NCI-H2196 (cell line): ENCODE results near the gene SARDH.

Source experiments
- DNase-seq: peaks from one replicate; lab custom pipeline; 2025; ENCODE audit not compliant: unreplicated experiment; lab: John Stamatoyannopoulos, UW

The SARDH gene

DNA sequence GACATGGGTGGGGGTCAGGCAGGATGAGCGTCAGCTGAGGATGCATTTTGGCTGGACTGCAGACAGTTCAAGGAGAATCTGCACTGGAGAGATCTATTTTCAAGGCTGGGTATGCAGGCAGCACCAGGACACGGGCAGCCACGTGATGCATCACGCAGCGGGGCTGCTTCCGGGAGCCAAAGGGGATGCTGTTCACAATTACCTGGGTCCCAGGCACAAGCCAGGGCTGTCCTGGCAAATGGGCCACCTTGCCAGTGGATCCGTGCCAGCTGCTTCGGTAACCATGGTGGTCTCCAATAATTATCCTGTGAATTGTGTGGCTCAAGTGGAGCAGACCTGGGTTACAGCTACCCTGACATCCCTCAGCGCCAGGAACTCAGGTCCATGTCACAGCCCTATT lies 84.5 kb downstream of the SARDH start:
- no peak for DNase-seq

DNA sequence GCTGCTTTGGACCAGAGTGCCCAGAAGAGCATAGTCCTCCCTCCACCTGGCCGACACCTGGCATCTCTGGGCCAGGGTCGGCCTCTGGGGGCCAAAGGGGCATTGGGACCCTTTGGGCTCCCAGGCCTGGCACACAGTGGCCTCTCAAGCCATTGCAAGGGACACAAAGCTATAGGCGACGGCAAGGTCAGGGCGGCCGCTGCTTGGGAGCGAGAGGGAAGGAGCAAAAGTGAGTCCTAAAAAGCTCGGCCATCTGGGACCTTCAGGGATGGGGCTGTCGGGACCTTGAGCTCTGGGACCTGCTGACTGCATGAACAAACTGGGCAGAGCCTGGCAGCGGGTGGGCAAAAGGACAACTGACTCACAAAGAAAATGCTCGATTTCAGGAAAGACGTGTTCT lies 88.1 kb downstream of the SARDH start:
- DNase-seq = no peak

DNA sequence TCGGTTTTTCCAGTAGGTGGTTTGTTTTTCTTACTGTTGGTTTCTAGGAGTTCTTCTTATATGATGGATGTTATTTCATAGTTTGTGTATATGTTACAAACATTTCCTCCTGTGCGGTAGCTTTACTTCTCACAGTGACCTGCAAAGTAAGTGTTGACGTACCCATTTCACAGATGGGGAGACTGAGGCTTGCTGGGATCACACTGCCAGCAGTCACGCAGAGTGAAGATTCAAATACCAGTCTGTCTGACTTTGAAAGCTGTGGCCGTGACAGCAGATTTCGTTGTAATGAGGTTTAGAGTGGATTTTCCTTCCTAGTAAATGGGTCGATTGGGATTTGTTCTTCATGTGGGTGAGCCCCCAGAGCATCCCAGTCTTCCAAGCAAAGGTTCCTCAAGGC lies 89.0 kb downstream of the SARDH start:
- no peak for DNase-seq

DNA sequence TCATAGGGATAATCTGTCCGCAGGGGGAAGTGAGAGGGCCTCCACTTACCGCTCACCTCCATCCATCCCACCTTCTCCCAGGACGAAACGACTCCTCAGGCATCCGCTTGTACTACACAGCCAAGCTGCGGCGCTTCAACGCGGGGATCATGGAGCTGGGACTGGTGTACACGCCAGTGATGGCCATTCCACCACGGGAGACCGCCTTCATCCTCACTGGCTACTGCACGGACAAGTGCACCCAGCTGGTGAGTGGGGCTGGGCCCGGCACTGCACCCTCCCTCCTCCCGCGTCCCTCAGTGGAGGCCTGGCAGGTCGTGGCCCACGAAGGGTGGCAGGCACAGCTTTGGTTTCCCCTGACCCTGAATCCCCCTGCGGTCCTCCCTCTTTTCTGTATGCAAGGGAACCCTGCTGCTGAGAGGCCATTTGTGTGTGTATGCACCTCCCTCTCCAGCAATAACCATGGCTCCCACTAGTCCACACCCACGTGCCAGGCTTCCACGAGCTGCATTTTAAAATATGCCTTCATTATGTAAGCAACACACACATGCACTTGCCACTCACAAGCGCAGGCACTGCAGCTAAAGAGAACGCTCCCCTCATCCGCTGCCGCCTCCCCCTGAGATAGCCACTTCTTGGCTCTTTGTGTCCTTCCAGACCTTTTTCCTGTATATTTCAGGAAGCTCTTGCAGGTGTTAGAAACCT lies 90.2 kb downstream of the SARDH start:
- DNase-seq = no peak

DNA sequence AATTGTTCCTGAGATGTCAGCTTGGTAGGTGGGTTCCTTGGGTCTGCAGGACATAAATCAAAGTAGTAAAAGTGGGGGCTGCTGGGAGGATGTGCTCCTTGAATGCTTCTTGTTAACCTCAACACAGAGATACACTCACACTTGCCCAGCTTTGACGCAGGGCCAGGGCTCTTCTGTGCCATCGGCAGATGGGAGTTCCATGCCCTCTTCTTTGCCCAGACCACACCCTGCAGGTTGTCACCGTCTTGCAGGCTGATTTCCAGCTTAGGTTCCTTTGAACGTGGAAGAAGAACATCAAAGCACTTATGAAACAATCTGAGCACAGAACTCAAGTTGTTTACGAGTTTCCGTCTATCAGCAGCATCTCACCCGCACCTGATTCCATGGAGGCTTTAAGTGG lies 91.0 kb downstream of the SARDH start:
- DNase-seq = no peak

DNA sequence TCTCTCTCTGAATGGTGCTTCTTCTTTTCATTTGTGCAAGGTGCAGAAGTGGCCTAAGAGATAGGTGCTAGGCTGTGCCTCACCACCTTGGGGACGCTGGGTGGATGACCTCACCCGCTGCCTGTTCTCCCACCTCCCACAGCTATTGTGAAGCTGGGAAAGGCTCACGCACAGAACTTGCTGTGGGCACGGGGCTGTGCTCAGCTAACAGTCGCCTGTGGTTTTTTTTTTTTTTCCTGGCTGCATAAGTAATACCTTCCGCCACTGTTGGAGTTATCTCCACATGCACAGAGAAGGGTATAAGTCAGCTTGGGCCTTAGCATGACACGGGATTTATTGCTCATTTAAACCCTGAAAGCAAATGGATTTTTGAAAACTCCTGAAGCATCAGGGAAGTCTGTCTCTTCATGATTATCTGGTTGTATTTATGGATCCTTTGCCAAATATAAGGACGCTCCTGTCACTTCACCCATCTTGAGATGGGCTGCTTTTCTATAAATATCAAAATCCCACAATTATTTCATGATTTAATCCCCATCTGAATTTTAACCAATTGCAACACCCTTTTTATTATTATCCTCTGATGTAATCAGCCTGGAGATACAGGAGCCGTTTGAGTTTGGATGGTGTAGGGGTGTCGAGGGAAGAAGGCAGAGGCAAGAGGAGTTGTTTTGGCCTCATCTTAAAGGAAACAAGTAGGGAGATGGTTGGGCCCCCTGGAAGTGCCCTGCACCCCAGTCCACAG lies 93.0 kb downstream of the SARDH start:
- DNase-seq = no peak

DNA sequence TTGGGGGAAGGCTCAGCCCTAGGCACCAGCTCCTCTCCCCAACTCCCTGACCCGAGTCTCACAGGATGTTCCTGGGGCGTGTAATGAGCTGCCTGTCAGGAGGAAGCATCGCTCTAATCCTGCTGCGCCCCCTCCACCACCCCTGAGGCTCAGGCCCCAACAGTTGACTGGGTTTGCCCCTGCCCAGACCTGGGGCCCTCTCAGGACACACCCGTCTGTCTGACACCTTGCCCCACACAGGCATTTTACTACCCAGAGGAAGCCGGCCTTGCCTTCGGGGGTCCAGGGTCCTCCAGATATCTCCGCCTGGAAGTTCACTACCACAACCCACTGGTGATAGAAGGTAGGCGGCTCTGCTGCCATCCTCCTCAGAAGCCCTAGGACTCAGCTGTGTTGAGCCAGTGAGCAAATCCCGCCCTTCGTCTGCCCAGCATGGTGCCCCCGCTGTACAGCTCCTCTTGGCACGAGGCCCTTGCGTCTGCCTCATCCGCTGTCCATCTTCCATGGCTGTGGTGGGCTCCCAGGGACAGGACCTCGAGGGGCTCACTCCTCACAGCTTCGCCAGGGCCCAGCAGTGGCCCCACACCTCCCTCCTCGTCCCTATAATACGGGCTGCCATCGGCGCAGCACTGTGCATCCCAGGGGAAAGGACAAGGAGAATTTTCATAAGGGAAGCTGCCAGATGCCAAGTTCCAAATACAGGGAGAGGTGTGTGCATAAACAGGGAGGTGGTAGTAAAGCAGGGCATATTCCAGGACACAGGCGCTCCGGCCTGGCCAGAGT lies 94.0 kb downstream of the SARDH start:
- DNase-seq = no peak

DNA sequence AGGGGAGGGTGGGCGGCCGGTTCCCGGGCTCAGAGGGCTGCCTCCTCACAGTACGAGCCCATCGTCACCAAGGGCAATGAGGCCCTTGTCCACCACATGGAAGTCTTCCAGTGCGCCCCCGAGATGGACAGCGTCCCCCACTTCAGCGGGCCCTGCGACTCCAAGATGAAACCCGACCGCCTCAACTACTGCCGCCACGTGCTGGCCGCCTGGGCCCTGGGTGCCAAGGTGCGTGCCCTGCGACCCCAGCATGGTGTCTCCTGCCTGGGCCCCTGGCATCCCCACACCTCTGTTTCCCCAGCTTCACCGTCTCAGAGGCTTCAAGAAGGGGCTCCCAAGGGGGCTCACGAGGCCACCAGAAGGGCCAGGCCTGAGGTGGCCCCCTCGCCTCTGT lies 94.8 kb downstream of the SARDH start:
- no peak for DNase-seq

DNA sequence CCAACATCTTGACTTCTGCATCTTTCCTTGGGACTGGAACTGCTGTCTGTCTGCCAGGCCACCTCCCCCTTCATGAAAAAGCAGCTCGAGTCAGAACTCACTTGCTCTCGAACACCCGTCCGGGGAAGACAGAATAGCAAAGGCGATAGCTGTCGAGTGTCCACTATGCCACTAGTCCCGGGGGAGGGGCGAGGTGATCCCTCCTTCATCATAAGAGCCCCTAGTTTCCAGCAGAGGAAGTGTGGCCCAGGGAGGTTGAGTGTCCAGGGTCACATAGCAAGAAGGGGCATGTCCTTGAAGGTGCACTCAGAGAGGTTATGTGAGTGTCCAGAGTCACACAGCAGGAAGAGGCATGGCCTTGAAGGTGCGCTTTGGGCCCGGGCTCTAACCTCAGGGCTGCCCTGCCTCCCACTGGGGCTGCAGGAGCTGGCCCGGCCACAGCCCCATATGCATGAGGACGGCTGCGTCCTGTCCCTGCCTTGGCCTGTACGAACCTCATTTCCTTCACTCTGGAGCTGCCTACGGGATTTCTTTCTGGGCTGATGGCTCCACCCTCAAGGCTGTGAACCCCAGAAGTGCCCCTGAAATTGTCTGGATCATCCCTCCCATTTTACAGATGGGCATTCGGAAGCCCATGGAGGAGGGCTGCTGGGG lies 95.3 kb downstream of the SARDH start:
- DNase-seq = no peak

DNA sequence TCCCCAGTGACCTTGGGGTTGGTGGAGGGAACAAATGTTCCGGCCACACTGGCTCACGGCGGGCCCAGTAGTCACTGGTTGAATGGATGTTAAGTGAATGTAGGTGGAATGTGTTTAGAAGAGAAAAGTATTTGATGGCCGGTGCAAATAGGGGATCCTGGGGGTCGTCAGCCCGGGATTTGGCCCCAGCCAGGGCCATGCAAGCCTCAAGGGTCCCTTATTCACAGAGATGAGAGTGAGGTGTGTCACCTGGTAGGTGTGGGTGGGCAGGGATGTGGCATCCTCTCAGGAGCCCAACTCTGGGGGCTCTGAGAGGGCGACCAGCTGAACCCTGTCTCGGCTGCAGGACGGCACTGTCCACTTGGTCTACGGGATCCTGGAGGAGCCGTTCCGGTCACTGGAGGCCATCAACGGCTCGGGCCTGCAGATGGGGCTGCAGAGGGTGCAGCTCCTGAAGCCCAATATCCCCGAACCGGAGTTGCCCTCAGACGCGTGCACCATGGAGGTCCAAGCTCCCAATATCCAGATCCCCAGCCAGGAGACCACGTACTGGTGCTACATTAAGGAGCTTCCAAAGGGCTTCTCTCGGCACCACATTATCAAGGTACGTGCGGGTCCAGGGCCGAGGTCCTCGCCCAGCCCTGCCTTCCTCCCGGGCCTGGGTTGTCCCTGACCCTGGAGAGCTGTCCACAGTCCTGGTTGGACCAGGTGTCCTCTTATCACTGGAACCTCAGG lies 96.1 kb downstream of the SARDH start:
- DNase-seq = no peak

DNA sequence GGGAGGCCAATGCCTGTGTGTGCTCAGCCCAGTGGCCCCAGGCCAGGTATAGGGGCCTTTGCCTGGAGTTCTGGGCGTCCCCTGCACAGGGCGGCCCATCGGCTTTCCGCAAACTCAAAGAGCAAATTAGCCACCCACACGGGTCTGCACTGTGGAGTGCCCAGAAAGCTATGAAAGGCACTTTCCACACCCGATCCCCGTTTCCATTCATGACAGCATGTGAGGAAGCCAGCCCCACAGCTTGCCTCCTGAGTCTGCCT lies 96.8 kb downstream of the SARDH start:
- no peak for DNase-seq

DNA sequence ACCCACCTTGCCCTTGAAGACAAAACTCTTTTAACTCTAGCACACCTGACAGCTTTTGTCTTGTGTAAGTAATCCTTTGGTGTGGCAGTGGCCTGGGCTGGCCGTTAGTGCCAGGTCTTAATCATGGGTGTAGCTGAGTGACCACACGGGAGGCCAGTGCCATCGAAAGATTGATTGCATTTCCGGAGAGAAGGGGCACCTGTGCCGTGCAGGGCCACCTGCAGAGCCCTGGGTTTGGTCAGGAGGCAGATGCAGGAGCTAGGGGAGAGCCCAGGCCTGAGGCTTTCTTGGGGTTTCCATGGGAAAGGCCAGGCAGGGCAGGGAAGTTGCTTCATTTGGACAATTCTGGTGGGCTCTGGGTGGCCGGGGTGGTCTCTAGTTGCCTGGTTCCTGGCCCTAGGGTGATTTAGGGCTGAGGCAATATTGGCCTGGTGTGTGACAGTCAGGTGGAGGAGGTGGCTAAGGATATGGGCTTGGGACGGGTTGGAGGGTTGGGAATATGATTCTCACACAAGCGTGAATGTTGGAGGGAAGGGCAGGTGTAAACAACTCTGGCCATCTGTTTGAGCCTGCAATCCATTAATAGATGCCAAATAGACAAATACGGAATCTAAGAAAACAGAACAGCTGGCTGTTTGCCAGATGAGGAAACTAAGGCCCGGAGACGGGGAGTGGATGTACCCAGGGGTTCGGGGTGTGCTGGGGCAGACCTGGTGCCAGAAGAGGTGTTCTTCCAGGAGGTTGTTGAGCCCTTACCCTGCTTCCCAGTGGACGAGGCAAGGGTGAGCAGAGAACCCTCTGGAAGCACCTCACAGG lies 97.4 kb downstream of the SARDH start:
- DNase-seq = no peak

DNA sequence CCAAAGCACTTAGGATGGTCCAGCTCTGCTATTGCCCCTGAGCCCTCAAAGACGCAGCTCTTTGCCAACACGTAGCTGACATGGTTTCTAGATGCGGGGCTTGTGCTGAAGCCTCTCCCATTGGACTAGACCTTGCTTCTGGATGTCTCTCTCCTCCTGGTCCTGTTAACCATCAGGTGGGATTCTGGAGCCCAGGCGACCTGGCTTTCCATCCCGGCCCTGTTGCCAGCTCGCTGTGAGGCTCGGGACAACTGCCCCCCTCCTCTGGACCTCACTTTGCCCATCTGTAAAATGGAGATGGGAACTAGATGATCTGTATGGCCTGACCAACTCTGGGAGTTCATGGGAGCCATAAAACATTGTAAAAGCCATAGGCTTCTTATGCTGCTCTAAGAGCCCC lies 98.0 kb downstream of the SARDH start:
- DNase-seq = no peak

DNA sequence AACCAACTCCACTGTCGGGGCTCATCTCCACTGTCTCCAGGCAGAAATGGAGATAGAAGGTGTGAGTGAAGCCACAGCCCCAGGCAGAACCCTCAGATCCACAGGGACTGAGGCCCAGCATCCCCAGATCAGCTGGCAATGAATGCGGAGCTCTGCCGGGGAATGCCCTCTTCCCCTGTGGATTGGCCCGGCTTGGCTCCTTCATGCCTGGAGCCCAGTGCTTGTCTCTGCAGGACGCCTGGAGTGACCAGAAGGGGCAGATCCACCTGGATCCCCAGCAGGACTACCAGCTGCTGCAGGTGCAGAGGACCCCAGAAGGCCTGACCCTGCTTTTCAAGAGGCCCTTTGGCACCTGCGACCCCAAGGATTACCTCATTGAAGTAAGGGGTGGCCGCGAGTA lies 98.5 kb downstream of the SARDH start:
- DNase-seq = no peak

DNA sequence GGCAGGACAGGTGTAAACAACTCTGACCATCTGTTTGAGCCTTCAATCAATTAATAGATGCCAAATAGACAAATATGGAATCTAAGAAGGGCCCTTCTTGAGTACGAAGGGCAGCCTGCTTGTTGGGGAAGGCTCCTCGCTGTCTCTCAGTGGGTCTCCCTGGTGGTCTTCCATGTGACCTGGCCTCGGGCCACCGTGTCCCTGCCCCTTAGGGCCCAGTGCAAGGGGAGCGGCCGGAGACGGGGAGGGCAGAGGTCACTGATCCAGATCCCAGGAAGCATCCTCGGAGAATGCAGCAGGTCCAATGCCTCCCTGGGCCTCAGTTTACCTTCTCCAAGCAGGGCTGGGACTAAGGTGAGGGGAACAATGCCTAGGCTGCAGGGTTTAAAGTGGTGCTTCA lies 99.4 kb downstream of the SARDH start:
- no peak for DNase-seq

DNA sequence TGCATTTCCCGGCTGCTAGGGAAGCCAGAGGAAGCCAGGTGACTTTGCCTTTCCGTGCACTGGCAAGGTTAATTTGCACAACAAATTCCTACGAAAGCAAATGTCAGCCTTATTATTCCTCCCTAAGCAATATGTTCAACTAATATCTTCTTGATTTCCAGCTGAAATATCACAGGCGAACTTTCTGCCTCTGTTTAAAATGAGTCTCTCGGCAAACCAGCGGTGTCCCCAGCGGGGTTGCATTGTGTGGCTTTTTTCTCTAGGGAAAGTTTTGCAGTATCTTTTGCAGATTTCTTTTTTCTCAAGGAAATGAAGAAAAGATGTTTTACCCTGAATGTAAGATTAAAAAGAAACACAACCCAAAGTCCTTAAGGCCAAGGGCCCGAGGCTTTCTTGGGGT lies 100.1 kb downstream of the SARDH start:
- no peak for DNase-seq

DNA sequence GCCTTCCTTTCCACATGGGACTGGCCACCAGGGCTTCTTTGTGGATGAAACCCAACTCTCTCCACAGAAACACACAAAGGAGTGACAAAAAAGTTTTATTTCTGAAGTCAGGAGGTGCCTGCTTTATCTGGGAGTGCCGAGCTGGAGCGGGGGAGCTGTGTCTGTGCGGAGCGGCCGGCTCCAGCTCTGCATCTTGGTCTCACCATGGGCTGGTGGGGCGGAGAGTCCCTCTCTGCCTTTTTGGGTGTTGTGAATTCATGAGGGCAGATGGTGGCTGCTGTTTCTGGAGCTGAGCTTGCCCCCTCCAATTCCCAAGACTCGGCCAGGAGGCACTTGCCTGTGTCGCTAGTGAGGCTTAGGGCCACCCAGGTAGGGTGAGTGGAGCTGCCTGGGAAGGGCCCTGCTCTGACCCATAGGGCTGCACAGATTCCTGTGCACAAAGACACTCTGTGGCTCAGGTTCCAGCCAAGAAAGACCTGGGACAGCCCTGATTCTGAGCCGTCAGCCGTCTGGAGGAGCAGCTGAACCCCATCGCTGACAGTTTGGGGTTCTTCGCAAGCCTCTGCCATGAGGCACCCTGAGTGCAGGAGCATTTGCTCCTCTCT lies 100.6 kb downstream of the SARDH start:
- DNase-seq = no peak

DNA sequence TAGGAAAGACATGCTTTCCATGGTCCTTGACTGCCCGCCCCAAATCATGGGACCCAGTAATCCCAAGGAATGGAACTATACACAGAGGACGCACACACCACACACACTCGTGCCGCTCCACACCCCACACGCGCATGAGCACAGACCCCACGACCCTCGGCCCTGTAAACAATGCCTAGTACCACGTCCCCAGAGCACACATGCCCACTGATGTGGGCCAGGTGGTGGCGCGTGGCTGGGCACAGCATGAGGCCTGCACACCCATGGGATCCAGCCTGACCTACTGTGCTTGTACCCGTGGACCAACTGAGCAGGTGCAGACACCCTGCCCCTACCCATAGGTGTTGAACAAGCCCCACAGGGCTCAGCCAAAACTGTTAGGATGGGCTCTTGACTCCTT lies 101.2 kb downstream of the SARDH start:
- no peak for DNase-seq

DNA sequence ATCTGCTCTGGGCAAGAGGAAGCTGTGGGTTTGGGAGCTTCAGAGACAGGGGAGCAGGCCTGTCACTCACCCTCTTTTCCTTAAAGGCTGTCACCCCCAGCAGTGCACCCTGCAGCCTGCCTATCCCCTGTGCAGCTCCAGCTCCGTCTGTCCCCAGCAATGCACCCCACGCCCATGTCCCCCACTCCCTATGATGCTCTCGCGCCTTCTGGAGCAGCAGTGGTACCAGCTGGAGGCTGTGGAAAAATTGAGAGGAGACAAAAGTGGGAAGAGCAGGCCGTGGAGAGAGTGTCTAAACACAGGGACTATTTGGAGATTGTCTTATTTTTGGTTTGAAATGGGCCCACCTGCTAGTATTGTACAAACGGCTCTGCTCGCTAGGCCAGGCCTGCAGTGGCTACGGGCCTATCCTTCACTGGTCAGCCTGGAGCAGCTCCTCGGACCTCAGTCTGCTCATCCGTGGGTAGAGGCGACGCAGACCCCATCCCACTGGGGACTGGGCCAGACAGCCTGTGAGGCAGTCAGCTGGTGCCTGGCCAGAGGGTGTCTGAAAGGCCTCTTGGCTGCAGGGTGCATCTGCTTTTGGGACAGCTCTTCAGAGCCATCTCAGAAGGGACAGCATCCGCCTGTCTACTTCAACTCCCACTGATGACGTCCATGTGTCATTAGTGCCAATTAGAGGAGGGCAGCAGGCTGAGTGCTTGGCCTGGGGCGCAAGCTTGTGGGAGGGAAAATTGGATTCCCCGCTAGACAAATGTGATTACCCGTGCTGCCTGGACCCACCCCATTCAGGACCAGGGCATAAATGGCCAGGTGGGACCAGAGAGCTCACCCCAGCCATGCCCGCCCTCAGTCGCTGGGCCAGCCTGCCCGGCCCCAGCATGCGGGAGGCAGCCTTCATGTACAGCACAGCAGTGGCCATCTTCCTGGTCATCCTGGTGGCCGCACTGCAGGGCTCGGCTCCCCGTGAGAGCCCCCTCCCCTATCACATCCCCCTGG lies 102.3 kb downstream of the SARDH start, which contains the start of gene DBH:
TSS of gene DBH (plus strand) at position 831 of the 999 bp plus-strand sequence. CDS start at position 840, 9 bp downstream.
- no peak for DNase-seq
